HCT116 (cell line): ENCODE results near the gene CYSLTR2. TPM values are rescaled to one million over a fixed set of nuclear protein-coding genes. Genes with fewer than 3 reads are reported as not detected.

Source experiments
- ATAC-seq: fragments of 200-7000 bp; cut with Tn5 transposase; 2 replicates; pipeline ENCODE4 v1.9.1; 2020; ENCODE audit warnings: mild to moderate bottlenecking, moderate library complexity
- BruUV-seq: library from RNA; stranded (reverse); fragments of 400-500 nt; replicated peaks from 2 replicates; lab custom pipeline; 2021; lab: Mats Ljungman, UMichigan
- CTCF ChIA-PET: fragments of 300-600 bp; sonication (Branson Sonifier 250); formaldehyde crosslinking; loops from one replicate; lab custom pipeline; 2021; ENCODE audit warnings: antibody characterized with exemption; lab: Charles Lee
- POLR2A ChIA-PET: fragments of 300-600, 350-600 bp; sonication (Branson Sonifier 250); formaldehyde crosslinking; loops from one replicate; lab custom pipeline; 2021; ENCODE audit warnings: antibody characterized with exemption; lab: Charles Lee
- RAD21 ChIA-PET, 2 experiments: fragments of 300-600 bp; sonication (Branson Sonifier 250); formaldehyde crosslinking; loops; one replicate each; lab custom pipeline; 2023; ENCODE audit warnings: low total read pairs in 2 of 2; ENCODE audit not compliant: uncharacterized antibody in 2 of 2, unreplicated experiment in 2 of 2, low non-redundant PET in 1 of 2; lab: Charles Lee
- DNase-seq: peaks from one replicate; pipeline ENCODE4 v3.0.0-alpha.2; 2010; ENCODE audit warnings: low read depth, low spot score
- H2AFZ ChIP-seq: fragments of 200-600 bp; shearing (Covaris generic), sonication (generic); 2 replicates; pipeline ENCODE4 v1.6.1; 2017; ENCODE audit warnings: low read depth, mixed run types, mixed read lengths, antibody characterized with exemption, low read length; ENCODE audit not compliant: poor library complexity, severe bottlenecking
- H3K27ac ChIP-seq: 2 replicates; pipeline ENCODE4 v1.5.1; 2012; ENCODE audit warnings: low read depth, low read length
- H3K27me3 ChIP-seq: fragments of 200-600 bp; sonication (generic); 2 replicates; pipeline ENCODE4 v1.6.1; 2016; ENCODE audit warnings: mixed run types, low read length, mixed read lengths; ENCODE audit not compliant: insufficient read depth
- H3K36me3 ChIP-seq, 2 experiments: fragments of 200-500 bp in 1 of 2; fragments of 200-600 bp in 1 of 2; sonication (Bioruptor generic) in 1 of 2; sonication (generic) in 1 of 2; 2 replicates each; pipeline versions ENCODE4 v1.5.1 to v1.6.1; 2014 to 2016; ENCODE audit warnings: low read length in 2 of 2, inconsistent platforms in 1 of 2, mixed read lengths in 1 of 2, mixed run types in 1 of 2; ENCODE audit not compliant: insufficient read depth in 2 of 2, control insufficient read depth in 1 of 2
- H3K4me1 ChIP-seq, 2 experiments: fragments of 200-600 bp in 1 of 2; sonication (generic) in 1 of 2; 2 replicates each; pipeline versions ENCODE4 v1.5.1 to v1.6.1; 2012 to 2017; ENCODE audit warnings: low read length in 2 of 2, inconsistent platforms in 1 of 2, mild to moderate bottlenecking in 1 of 2, mixed read lengths in 1 of 2, mixed run types in 1 of 2, moderate library complexity in 1 of 2; ENCODE audit not compliant: insufficient read depth in 2 of 2, control insufficient read depth in 1 of 2
- H3K4me2 ChIP-seq: fragments of 200-600 bp; sonication (generic); 2 replicates; pipeline ENCODE4 v1.6.1; 2017; ENCODE audit warnings: mixed run types, low read length, mixed read lengths
- H3K4me3 ChIP-seq, 2 experiments: fragments of 200-600 bp in 1 of 2; sonication (generic) in 1 of 2; replicated peaks in 1 of 2; 2 replicates each; pipeline ENCODE4 v1.5.1; 2011 to 2016; ENCODE audit warnings: low read length in 2 of 2, control low read depth in 1 of 2, low read depth in 1 of 2, mild to moderate bottlenecking in 1 of 2, mixed read lengths in 1 of 2, mixed run types in 1 of 2
- H3K79me2 ChIP-seq: fragments of 200-600 bp; sonication (generic); 2 replicates; pipeline ENCODE4 v1.6.1; 2017; ENCODE audit warnings: mild to moderate bottlenecking, mixed run types, low read length, moderate library complexity, mixed read lengths; ENCODE audit not compliant: insufficient read depth
- H3K9ac ChIP-seq: fragments of 200-600 bp; sonication (generic); 2 replicates; pipeline ENCODE4 v1.6.1; 2016; ENCODE audit warnings: low read length, mixed read lengths
- H3K9me2 ChIP-seq: fragments of 200-600 bp; sonication (generic), shearing (Covaris generic); 2 replicates; pipeline ENCODE4 v1.6.1; 2017; ENCODE audit warnings: mixed run types, mild to moderate bottlenecking, moderate library complexity; ENCODE audit not compliant: insufficient read depth
- H3K9me3 ChIP-seq, 2 experiments: fragments of 200-500 bp in 1 of 2; fragments of 200-600 bp in 1 of 2; sonication (Bioruptor generic) in 1 of 2; sonication (generic) in 1 of 2; 2 replicates each; pipeline ENCODE4 v1.6.1; 2014 to 2017; ENCODE audit warnings: low read length in 2 of 2, mixed read lengths in 2 of 2, inconsistent platforms in 1 of 2, low read depth in 1 of 2, mild to moderate bottlenecking in 1 of 2, mixed run types in 1 of 2, moderate library complexity in 1 of 2; ENCODE audit not compliant: control insufficient read depth in 1 of 2, insufficient read depth in 1 of 2
- H4K20me1 ChIP-seq: fragments of 200-600 bp; sonication (generic), shearing (Covaris generic); 2 replicates; pipeline ENCODE4 v1.6.1; 2017; ENCODE audit warnings: mixed run types, mild to moderate bottlenecking, moderate library complexity; ENCODE audit not compliant: insufficient read depth
- EGR1 ChIP-seq: IDR thresholded peaks from 2 replicates; pipeline ENCODE4 v1.6.1; 2012; ENCODE audit warnings: low read depth
- ELF1 ChIP-seq: IDR thresholded peaks from 2 replicates; pipeline ENCODE4 v1.6.1; 2012; ENCODE audit warnings: low read depth, borderline replicate concordance
- FOSL1 ChIP-seq: IDR thresholded peaks from 2 replicates; pipeline ENCODE4 v1.6.1; 2012; ENCODE audit warnings: low read depth
- POLR2A ChIP-seq: IDR thresholded peaks from 2 replicates; pipeline ENCODE4 v1.7.0; 2011; ENCODE audit warnings: borderline replicate concordance; ENCODE audit not compliant: insufficient read depth, insufficient read length; ENCODE audit errors: extremely low read depth
- SIN3A ChIP-seq: IDR thresholded peaks from 2 replicates; pipeline ENCODE4 v1.6.1; 2012; ENCODE audit warnings: low read depth
- SP1 ChIP-seq: IDR thresholded peaks from 2 replicates; pipeline ENCODE4 v1.6.1; 2012; ENCODE audit warnings: low read depth
- SRF ChIP-seq: IDR thresholded peaks from 2 replicates; pipeline ENCODE4 v1.6.1; 2012; ENCODE audit warnings: low read depth
- ZFX ChIP-seq: fragments of 450-650 bp; IDR thresholded peaks from 2 replicates; pipeline ENCODE4 v1.6.1; 2017
- ZNF274 ChIP-seq: fragments of 200-500 bp; sonication (Bioruptor generic); IDR thresholded peaks from 2 replicates; pipeline ENCODE4 v1.6.1; 2014; ENCODE audit warnings: mild to moderate bottlenecking, low read depth, low read length, inconsistent platforms
- intact Hi-C: fragments of 100-400 bp; cut with micrococcal nuclease; formaldehyde crosslinking; loops from 2 replicates; pipeline ENCODE4 v1.10.0; 2022
- total RNA-seq: library from RNA; stranded (reverse); gene quantifications from one replicate; pipeline ENCODE4 v1.2.1, GENCODE V29; 2021; ENCODE audit not compliant: unreplicated experiment
- TF ChIP-seq, protein P1 (sequence below): IDR thresholded peaks from 2 replicates; pipeline ENCODE4 v1.6.1; 2012
- TF ChIP-seq, protein P2 (sequence below): IDR thresholded peaks from 2 replicates; pipeline ENCODE4 v1.6.1; 2011; ENCODE audit warnings: mild to moderate bottlenecking, low read length, moderate library complexity; ENCODE audit not compliant: insufficient replicate concordance; ENCODE audit errors: extremely low read depth

The CYSLTR2 gene
- total RNA-seq, 1 experiment from 2014 or later: not detected

DNA sequence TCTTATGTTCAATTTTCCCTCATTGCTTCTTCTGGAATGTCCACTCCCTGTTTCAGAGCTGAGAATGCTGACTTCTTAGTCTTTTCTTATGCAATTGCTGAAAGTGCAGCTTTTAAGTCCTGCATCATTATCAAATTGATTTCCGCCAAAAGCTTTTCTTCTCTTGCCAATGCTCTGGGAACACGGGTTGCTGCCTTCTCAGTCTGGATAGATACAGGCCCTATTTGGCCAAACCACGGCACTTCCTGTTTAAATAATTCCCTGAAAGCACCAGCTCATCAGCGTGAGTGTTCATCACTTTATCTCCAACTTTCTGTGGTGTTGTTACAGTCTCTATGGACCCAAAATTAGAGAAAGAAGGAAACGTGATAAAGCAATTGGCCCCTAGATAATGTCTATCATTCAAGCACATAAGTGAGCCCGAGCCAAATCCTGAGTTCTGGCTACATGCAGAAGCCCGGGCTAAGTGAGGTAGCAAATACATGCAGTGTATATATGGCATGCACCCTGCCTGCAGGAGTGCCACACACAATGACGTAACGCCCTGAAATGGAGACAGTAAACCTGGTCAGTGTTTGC lies 85.7 kb downstream of the CYSLTR2 start:
- CTCF ChIA-PET: no interaction called here
- Histone ChIP-seq H3K9ac (no peak overlapping the region), H4K20me1 (no peaks in the 10 kb centered on the region), H3K36me3 (no peaks in the 10 kb centered on the region), H3K27ac (no peak overlapping the region), H3K4me1 (no peaks in the 10 kb centered on the region), H3K4me2 (no peak overlapping the region), H3K79me2 (no peaks in the 10 kb centered on the region), H3K27me3 (no peaks in the 10 kb centered on the region), H3K4me3 (no peak overlapping the region), H2AFZ (no peak overlapping the region), H3K9me3 (no peaks in the 10 kb centered on the region), H3K9me2 (no peaks in the 10 kb centered on the region)
- POLR2A ChIA-PET: no interaction called here
- intact Hi-C loops: loop anchor here (10.0 kb wide), 1 partner anchor 405 kb away; no protein-coding TSS in a partner anchor
- ATAC-seq: no peak
- no TSS peak for BruUV-seq
- RAD21 ChIA-PET: no interaction called here
- TF ChIP-seq SRF: no peak
- TF ChIP-seq ZFX: no peak
- TF ChIP-seq FOSL1: no peak
- no peak for TF ChIP-seq ELF1
- no peak for TF ChIP-seq EGR1
- TF ChIP-seq ZNF274: no peak
- TF ChIP-seq, protein P1, sequence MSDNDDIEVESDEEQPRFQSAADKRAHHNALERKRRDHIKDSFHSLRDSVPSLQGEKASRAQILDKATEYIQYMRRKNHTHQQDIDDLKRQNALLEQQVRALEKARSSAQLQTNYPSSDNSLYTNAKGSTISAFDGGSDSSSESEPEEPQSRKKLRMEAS: no peak
- TF ChIP-seq SP1: no peak
- TF ChIP-seq, protein P2, sequence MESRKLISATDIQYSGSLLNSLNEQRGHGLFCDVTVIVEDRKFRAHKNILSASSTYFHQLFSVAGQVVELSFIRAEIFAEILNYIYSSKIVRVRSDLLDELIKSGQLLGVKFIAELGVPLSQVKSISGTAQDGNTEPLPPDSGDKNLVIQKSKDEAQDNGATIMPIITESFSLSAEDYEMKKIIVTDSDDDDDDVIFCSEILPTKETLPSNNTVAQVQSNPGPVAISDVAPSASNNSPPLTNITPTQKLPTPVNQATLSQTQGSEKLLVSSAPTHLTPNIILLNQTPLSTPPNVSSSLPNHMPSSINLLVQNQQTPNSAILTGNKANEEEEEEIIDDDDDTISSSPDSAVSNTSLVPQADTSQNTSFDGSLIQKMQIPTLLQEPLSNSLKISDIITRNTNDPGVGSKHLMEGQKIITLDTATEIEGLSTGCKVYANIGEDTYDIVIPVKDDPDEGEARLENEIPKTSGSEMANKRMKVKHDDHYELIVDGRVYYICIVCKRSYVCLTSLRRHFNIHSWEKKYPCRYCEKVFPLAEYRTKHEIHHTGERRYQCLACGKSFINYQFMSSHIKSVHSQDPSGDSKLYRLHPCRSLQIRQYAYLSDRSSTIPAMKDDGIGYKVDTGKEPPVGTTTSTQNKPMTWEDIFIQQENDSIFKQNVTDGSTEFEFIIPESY: no peak
- no peak for TF ChIP-seq SIN3A
- no peak for TF ChIP-seq POLR2A
- TF ChIP-seq, all 23 proteins: peak for 0
- no peak for DNase-seq
